Measurements from ENCODE around the gene WDR31. TPM values are rescaled to one million over a fixed set of nuclear protein-coding genes. Genes with fewer than 3 reads are reported as not detected.

Gene WDR31
- total RNA-seq, 4 donors from 2014 or later, result 0.60 to 2.0 (median 0.90) TPM

GRCh38 chr9:113363336-113363735 is 23.3 kb upstream of the WDR31 start:
- no peak for DNase-seq (ENCODE audit: low spot score)

GRCh38 chr9:113361304-113362018 is 21.4 kb upstream of the WDR31 start:
- DNase-seq (ENCODE audit: low spot score) (no peak), ATAC-seq (ENCODE audit: low FRiP score) (no peak)
- no peak for TF ChIP-seq CTCF (IDR thresholded peaks at IDR 0.05)

More at GRCh38 chr9:113363336-113363735, 23.3 kb upstream of the WDR31 start:
- ATAC-seq (ENCODE audit: low FRiP score), result no peak
- TF ChIP-seq CTCF (IDR thresholded peaks at IDR 0.05), result no peak

GRCh38 chr9:113360242-113360842 is 20.3 kb upstream of the WDR31 start:
- no peak for ATAC-seq (ENCODE audit: low FRiP score)
- DNase-seq (ENCODE audit: low spot score), result no peak
- TF ChIP-seq CTCF (IDR thresholded peaks at IDR 0.05), result no peak

GRCh38 chr9:113359385-113359784 is 19.3 kb upstream of the WDR31 start:
- no peak for ATAC-seq (ENCODE audit: low FRiP score)
- no peak for DNase-seq (ENCODE audit: low spot score)
- no peak for TF ChIP-seq CTCF (IDR thresholded peaks at IDR 0.05)

- ATAC-seq (ENCODE audit: low FRiP score) (no peak), DNase-seq (ENCODE audit: low spot score) (no peak)
- no peak for TF ChIP-seq CTCF (IDR thresholded peaks at IDR 0.05)
Observed at GRCh38 chr9:113356686-113357292, 16.7 kb upstream of the WDR31 start.

GRCh38 chr9:113355040-113355596 is 15.0 kb upstream of the WDR31 start:
- TF ChIP-seq CTCF (IDR thresholded peaks at IDR 0.05), result no peak
- DNase-seq (ENCODE audit: low spot score), result no peak
- no peak for ATAC-seq (ENCODE audit: low FRiP score)

Data from omental fat pad (tissue), 4 donors.